Activated CD4-positive, CD25-positive, alpha-beta regulatory T cell treated with anti-CD3 and anti-CD28 coated beads, Interleukin-2, amount 50 U/mL, for 16 hours (primary cell): ENCODE measurements around the gene CCN5.
"Not testable (repeated sequence)": the region's sequence is repeated elsewhere in the genome, so short reads cannot be mapped to it uniquely, and the experiment has no call there.

Experiments
- DNase-seq: peaks from one replicate; pipeline ENCODE4 v3.0.0-alpha.2; 2020; ENCODE audit warnings: low read depth, low spot score

Gene CCN5

DNA sequence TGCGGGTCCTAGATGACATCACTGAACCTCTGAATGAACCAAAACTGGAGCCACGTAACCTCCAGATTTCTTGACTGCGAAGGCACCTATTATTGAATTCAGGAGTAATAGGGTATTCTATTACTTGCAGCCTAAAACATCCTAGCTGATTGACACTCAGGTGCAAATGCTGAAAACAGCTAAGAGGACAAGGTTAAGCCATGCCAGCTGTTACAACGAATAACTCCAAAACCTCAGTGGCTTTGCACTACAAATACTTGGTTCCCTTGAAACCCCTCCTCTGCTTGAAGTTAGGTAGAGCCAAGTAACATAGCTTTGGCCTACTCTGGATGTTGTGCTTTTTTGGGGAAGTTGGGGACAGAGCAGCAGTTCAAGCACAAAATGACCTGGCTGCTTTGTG, 21.0 kb upstream of the CCN5 start:
- no peak for DNase-seq

- DNase-seq: no peak
These were observed 19.9 kb upstream of the CCN5 start for GRCh38 chr20:44695295-44695673.

GRCh38 chr20:44695674-44696300, 19.4 kb upstream of the CCN5 start:
- DNase-seq: no peak

- no peak for DNase-seq
These were observed 18.9 kb upstream of the CCN5 start for GRCh38 chr20:44696315-44696714.

GRCh38 chr20:44697041-44697440, 18.1 kb upstream of the CCN5 start:
- DNase-seq: not testable (repeated sequence)

- no peak for DNase-seq
These were observed 16.8 kb upstream of the CCN5 start for GRCh38 chr20:44698351-44698750.

- no peak for DNase-seq
These were observed 14.9 kb upstream of the CCN5 start for GRCh38 chr20:44700306-44700705.

- DNase-seq: no peak
These were observed 13.9 kb upstream of the CCN5 start for GRCh38 chr20:44701118-44701857.

DNA sequence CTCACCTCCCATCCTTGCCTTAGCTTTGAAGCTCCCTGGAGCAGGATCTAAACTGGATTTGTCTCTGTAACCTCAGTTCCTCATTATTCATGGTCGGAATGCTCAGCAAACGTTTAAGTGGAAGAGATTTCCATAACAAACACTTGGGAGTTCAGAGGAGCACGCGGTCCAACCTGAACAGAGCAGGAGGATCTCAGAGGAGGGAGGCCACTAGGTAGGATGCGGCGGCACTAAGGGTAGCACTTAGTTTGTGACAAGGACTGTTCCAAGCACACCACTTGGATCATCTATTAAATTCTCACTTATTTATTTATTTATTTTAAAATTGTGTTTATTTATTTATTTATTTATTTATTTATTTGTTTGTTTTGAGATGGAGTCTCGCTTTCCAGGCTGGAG, 13.3 kb upstream of the CCN5 start:
- DNase-seq: no peak

- no peak for DNase-seq
These were observed 12.4 kb upstream of the CCN5 start for GRCh38 chr20:44702776-44703175.

GRCh38 chr20:44703183-44703925, 11.8 kb upstream of the CCN5 start:
- no peak for DNase-seq

- no peak for DNase-seq
These were observed 11.1 kb upstream of the CCN5 start for GRCh38 chr20:44703956-44704488.

GRCh38 chr20:44704551-44704971, 10.6 kb upstream of the CCN5 start:
- DNase-seq: no peak

DNA sequence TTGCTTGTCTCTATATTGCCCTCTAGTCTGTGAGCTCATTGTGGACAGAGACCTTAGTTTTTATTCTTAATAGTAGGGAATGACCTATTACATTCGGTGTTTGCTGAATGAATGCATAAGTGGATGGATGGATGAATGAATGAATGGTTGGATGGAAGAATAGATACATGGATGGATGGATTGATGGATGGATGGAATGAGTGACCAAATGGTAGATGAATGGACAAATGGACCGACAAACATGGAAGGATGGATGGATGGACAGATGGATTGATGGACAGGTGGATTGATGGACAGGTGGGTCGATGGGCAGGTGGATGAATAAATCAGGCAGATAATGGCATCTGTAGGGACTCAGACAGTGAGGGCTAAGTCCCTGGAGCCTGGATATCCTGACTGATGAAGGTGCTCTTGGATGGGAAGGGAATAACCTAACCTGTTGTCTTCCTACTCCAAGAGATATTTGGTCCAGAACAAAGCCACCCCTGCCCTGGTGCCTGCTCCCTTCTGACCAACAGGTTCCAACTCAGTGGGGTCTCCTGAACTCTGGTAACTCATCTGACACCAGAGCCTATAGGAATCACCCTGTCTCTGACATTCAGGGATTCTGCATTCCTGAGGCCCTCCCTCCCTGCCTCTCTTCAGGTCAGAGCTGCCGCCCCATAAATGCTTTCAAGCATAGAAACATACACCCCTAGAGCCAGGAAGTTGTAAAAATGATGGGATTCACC, 9.6 kb upstream of the CCN5 start:
- DNase-seq: no peak

DNA sequence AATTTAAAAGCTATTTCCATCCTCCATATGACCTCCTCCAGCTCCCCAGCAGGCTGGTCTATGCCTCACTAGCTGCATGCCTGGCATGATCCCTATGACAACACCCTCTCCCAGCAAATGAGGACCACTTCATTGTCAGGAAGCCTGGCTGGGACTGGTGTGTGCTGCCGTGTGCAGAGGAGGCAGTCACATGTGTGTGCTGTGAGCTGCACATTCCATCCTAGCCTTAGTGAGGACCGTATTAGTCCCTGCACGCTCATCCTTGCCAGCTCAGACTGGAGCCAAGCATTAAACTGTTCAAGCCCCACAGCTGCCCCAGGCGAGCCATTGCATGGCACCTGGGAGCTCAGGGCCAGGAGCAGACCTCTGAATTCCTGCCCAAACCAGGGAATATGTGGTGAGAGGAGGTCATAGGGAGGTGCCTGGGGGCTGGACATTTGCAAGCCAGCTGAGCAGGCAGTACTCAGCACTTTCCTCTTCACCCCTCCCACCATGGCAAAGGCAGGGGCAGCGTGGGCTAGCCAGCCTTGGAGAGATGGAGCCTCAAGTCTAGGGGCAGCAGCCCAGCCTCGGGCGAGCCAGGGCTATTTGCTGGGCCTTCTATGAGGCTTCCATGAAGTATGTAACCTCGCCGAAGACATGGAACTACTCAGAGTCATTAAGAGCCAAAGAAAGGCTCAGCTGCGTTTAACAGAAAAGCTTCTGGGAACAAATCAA, 8.7 kb upstream of the CCN5 start:
- no peak for DNase-seq

- DNase-seq: no peak
These were observed 8.1 kb upstream of the CCN5 start for GRCh38 chr20:44707018-44707579.

- no peak for DNase-seq
These were observed 5.8 kb upstream of the CCN5 start for GRCh38 chr20:44709380-44709779.

DNA sequence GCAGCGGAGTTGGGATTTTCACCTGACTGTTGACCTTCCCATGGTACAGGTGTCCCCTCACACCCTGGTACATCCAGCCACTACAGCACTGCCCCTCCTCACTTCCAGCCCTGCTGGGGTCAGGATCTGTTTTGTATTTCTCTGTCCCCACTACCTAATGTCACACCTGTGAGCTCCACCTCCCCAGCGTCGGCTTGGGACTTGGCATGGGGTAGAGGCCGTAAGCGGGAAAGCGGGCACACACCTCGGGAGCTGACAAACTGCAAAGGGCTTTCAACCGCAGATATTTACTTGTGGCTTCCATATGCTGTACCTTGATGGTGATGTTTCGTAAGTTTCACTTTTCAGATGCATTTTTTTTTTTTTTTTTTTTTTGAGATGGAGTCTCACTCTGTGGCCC, 5.4 kb upstream of the CCN5 start:
- DNase-seq: no peak

GRCh38 chr20:44711237-44711636, 3.9 kb upstream of the CCN5 start:
- no peak for DNase-seq

- DNase-seq: no peak
These were observed 968 bp upstream of the CCN5 start for GRCh38 chr20:44714102-44714700.
